Ishikawa (cell line): ENCODE measurements around the gene IL12RB2.

Source experiments
- CEBPB ChIP-seq: IDR thresholded peaks from 2 replicates; pipeline ENCODE4 v1.6.1; 2012
- CREB1 ChIP-seq: IDR thresholded peaks from 2 replicates; pipeline ENCODE4 v1.6.1; 2012; ENCODE audit warnings: low read depth
- EGR1 ChIP-seq: IDR thresholded peaks from 2 replicates; pipeline ENCODE4 v1.6.1; 2012
- EP300 ChIP-seq: IDR thresholded peaks from 2 replicates; pipeline ENCODE4 v1.6.1; 2012; ENCODE audit warnings: borderline replicate concordance
- FOXM1 ChIP-seq: IDR thresholded peaks from 2 replicates; pipeline ENCODE4 v1.6.1; 2012; ENCODE audit warnings: low read depth, borderline replicate concordance
- MAX ChIP-seq: IDR thresholded peaks from 2 replicates; pipeline ENCODE4 v1.6.1; 2012
- NFIC ChIP-seq: IDR thresholded peaks from 2 replicates; pipeline ENCODE4 v1.6.1; 2012
- RAD21 ChIP-seq: IDR thresholded peaks from 2 replicates; pipeline ENCODE4 v1.6.1; 2012; ENCODE audit warnings: low read depth
- REST ChIP-seq: IDR thresholded peaks from 2 replicates; pipeline ENCODE4 v1.6.1; 2012; ENCODE audit warnings: low read depth, mild to moderate bottlenecking
- TAF1 ChIP-seq: IDR thresholded peaks from 2 replicates; pipeline ENCODE4 v1.6.1; 2012; ENCODE audit warnings: low read depth, mild to moderate bottlenecking
- TCF12 ChIP-seq: IDR thresholded peaks from 2 replicates; pipeline ENCODE4 v1.6.1; 2012; ENCODE audit warnings: low read depth
- TEAD4 ChIP-seq: IDR thresholded peaks from 2 replicates; pipeline ENCODE4 v1.6.1; 2012
- USF1 ChIP-seq: IDR thresholded peaks from 2 replicates; pipeline ENCODE4 v1.6.1; 2012
- YY1 ChIP-seq: IDR thresholded peaks from 2 replicates; pipeline ENCODE4 v1.6.1; 2012; ENCODE audit warnings: low read depth
- ZBTB7A ChIP-seq: IDR thresholded peaks from 2 replicates; pipeline ENCODE4 v1.6.1; 2012; ENCODE audit warnings: low read depth

IL12RB2 gene

GRCh38 chr1:67390041-67390887 lies 82.6 kb downstream of the IL12RB2 start:
- no peak for TF ChIP-seq EGR1
- TF ChIP-seq TAF1: no peak
- no peak for TF ChIP-seq NFIC
- TF ChIP-seq TCF12: no peak
- no peak for TF ChIP-seq RAD21
- TF ChIP-seq CREB1: no peak
- TF ChIP-seq USF1: no peak
- TF ChIP-seq YY1: no peak
- TF ChIP-seq FOXM1: no peak
- TF ChIP-seq CEBPB: no peak

- no peak for TF ChIP-seq USF1
- no peak for TF ChIP-seq FOXM1
- TF ChIP-seq CREB1: no peak
- no peak for TF ChIP-seq NFIC
- TF ChIP-seq RAD21: no peak
- TF ChIP-seq REST: no peak
Measured at GRCh38 chr1:67393240-67393639, 85.6 kb downstream of the IL12RB2 start.

- TF ChIP-seq NFIC: no peak
- no peak for TF ChIP-seq FOXM1
- TF ChIP-seq TCF12: no peak
- TF ChIP-seq TAF1: no peak
- no peak for TF ChIP-seq CREB1
- TF ChIP-seq REST: no peak
- no peak for TF ChIP-seq MAX
- no peak for TF ChIP-seq EGR1
- no peak for TF ChIP-seq YY1
- no peak for TF ChIP-seq USF1
- TF ChIP-seq RAD21: no peak
- no peak for TF ChIP-seq CEBPB
- TF ChIP-seq EP300: no peak
- no peak for TF ChIP-seq TEAD4
- no peak for TF ChIP-seq ZBTB7A
Measured at GRCh38 chr1:67393737-67394136, 86.1 kb downstream of the IL12RB2 start.

- no peak for TF ChIP-seq YY1
- TF ChIP-seq CREB1: no peak
- TF ChIP-seq FOXM1: no peak
- no peak for TF ChIP-seq EGR1
- no peak for TF ChIP-seq EP300
- TF ChIP-seq ZBTB7A: no peak
- no peak for TF ChIP-seq NFIC
- no peak for TF ChIP-seq CEBPB
- TF ChIP-seq RAD21: no peak
- no peak for TF ChIP-seq TEAD4
- no peak for TF ChIP-seq MAX
- no peak for TF ChIP-seq REST
- no peak for TF ChIP-seq USF1
- TF ChIP-seq TCF12: no peak
- no peak for TF ChIP-seq TAF1
Measured at GRCh38 chr1:67394548-67394947, 86.9 kb downstream of the IL12RB2 start.
